Neural progenitor cell (in vitro differentiated cells): ENCODE measurements around the gene CYP2C18. TPM values are rescaled to one million over a fixed set of nuclear protein-coding genes. Genes with fewer than 3 reads are reported as not detected.
"Not testable (repeated sequence)": the region's sequence is repeated elsewhere in the genome, so short reads cannot be mapped to it uniquely, and the experiment has no call there.

Experiments used
- DNase-seq: peaks from one replicate; pipeline ENCODE4 v3.0.0-alpha.2; 2016; ENCODE audit warnings: low spot score
- H2AFZ ChIP-seq: fragments of 200-600 bp; sonication (generic); replicated peaks from 2 replicates; pipeline ENCODE4 v1.6.1; 2016; ENCODE audit warnings: antibody characterized with exemption
- H3F3A ChIP-seq: fragments of 200-600 bp; sonication (generic); 2 replicates; pipeline ENCODE4 v1.6.1; 2016; ENCODE audit warnings: antibody characterized with exemption, low read depth
- H3K27ac ChIP-seq: fragments of 200-600 bp; sonication (generic); 2 replicates; pipeline ENCODE4 v1.5.1; 2016; ENCODE audit warnings: mild to moderate bottlenecking
- H3K27me3 ChIP-seq: fragments of 200-600 bp; sonication (generic); 2 replicates; pipeline ENCODE4 v1.6.1; 2016; ENCODE audit warnings: mild to moderate bottlenecking, moderate library complexity
- H3K36me3 ChIP-seq: fragments of 200-600 bp; sonication (generic); 2 replicates; pipeline ENCODE4 v1.5.1; 2016
- H3K4me1 ChIP-seq: fragments of 200-600 bp; sonication (generic); 2 replicates; pipeline ENCODE4 v1.6.1; 2016; ENCODE audit warnings: mixed run types
- H3K4me2 ChIP-seq: fragments of 200-600 bp; sonication (generic); 2 replicates; pipeline ENCODE4 v1.6.1; 2016
- H3K4me3 ChIP-seq: fragments of 200-600 bp; sonication (generic); 2 replicates; pipeline ENCODE4 v1.5.1; 2016
- H3K79me2 ChIP-seq: fragments of 200-600 bp; sonication (generic); 2 replicates; pipeline ENCODE4 v1.6.1; 2016; ENCODE audit warnings: low read depth
- H3K9ac ChIP-seq: fragments of 200-600 bp; sonication (generic); 2 replicates; pipeline ENCODE4 v1.6.1; 2016
- H3K9me3 ChIP-seq: fragments of 200-600 bp; sonication (generic); 2 replicates; pipeline ENCODE4 v1.5.1; 2016; ENCODE audit warnings: low read depth
- H4K20me1 ChIP-seq: fragments of 200-600 bp; sonication (generic); 2 replicates; pipeline ENCODE4 v1.6.1; 2016; ENCODE audit warnings: low read depth
- H3K27ac Mint-ChIP-seq: 3 replicates; pipeline ENCODE4 v1.8.0; 2021; ENCODE audit warnings: mixed read lengths
- H3K27me3 Mint-ChIP-seq: 2 replicates; pipeline ENCODE4 v1.8.0; 2022; ENCODE audit warnings: low read depth, mild to moderate bottlenecking, inconsistent platforms, moderate library complexity, mixed read lengths; ENCODE audit not compliant: insufficient read depth
- H3K36me3 Mint-ChIP-seq: 3 replicates; pipeline ENCODE4 v1.8.0; 2021; ENCODE audit warnings: mixed read lengths
- H3K4me1 Mint-ChIP-seq: 3 replicates; pipeline ENCODE4 v1.8.0; 2021; ENCODE audit warnings: mixed read lengths
- H3K4me3 Mint-ChIP-seq: 3 replicates; pipeline ENCODE4 v1.8.0; 2021; ENCODE audit warnings: mild to moderate bottlenecking, moderate library complexity, mixed read lengths
- H3K9me3 Mint-ChIP-seq: 3 replicates; pipeline ENCODE4 v1.8.0; 2020; ENCODE audit warnings: mixed read lengths
- CTCF ChIP-seq: fragments of 200-600 bp; sonication (generic); IDR thresholded peaks from 2 replicates; pipeline ENCODE4 v1.5.1; 2017; ENCODE audit warnings: antibody characterized with exemption, mild to moderate bottlenecking
- EZH2 ChIP-seq: fragments of 200-600 bp; sonication (generic); IDR thresholded peaks from 2 replicates; pipeline ENCODE4 v1.6.1; 2017; ENCODE audit warnings: antibody characterized with exemption, mild to moderate bottlenecking, moderate library complexity
- EZH2phosphoT487 ChIP-seq: fragments of 200-600 bp; sonication (generic); IDR thresholded peaks from 2 replicates; pipeline ENCODE4 v1.6.1; 2017; ENCODE audit warnings: antibody characterized with exemption
- total RNA-seq: library from RNA; depleted of rRNA; stranded (reverse); fragments of >200 nt; gene quantifications from 2 replicates; pipeline ENCODE4 v1.2.3, GENCODE V29; 2015; ENCODE audit warnings: low replicate concordance

The CYP2C18 gene
- total RNA-seq, 1 donor from 2014 or later = not detected

- no peaks in the 10 kb centered on the region for H3K79me2 ChIP-seq
- H3K4me1 Mint-ChIP-seq = peaks cover 5% of the 10 kb centered on the region
- H3K4me3 Mint-ChIP-seq = no peak overlapping the region
- H3K9me3 Mint-ChIP-seq = no peaks in the 10 kb centered on the region
- H3K4me1 ChIP-seq = peaks cover 3% of the 10 kb centered on the region
- TF ChIP-seq CTCF (peak; percentile 37), EZH2 (no peak)
- H3K36me3 ChIP-seq = no peaks in the 10 kb centered on the region
- H3K4me2 ChIP-seq = no peak overlapping the region
- H3K4me3 ChIP-seq = no peak overlapping the region
- H3K27ac Mint-ChIP-seq = no peak overlapping the region
- H3F3A ChIP-seq = no peaks in the 10 kb centered on the region
- no peaks in the 10 kb centered on the region for H3K9me3 ChIP-seq
- no peak overlapping the region for H3K9ac ChIP-seq
- H2AFZ ChIP-seq = no peak overlapping the region
- no peak overlapping the region for H3K27ac ChIP-seq
- no peaks in the 10 kb centered on the region for H4K20me1 ChIP-seq
- no peaks in the 10 kb centered on the region for H3K27me3 Mint-ChIP-seq
- DNase-seq = peak; percentile 25
- H3K36me3 Mint-ChIP-seq = no peaks in the 10 kb centered on the region
- H3K27me3 ChIP-seq = no peaks in the 10 kb centered on the region
These were observed 5.8 kb upstream of the CYP2C18 start for GRCh38 chr10:94677691-94678090.

GRCh38 chr10:94678475-94678874, 5.1 kb upstream of the CYP2C18 start:
- H3K4me3 ChIP-seq = no peak overlapping the region
- no peaks in the 10 kb centered on the region for H3F3A ChIP-seq
- Mint-ChIP-seq H3K4me3 (no peak overlapping the region), H3K27ac (no peak overlapping the region), H3K4me1 (peaks cover 8% of the 10 kb centered on the region), H3K9me3 (no peaks in the 10 kb centered on the region), H3K36me3 (no peaks in the 10 kb centered on the region), H3K27me3 (no peaks in the 10 kb centered on the region)
- no peaks in the 10 kb centered on the region for H3K27me3 ChIP-seq
- no peaks in the 10 kb centered on the region for H3K79me2 ChIP-seq
- no peaks in the 10 kb centered on the region for H4K20me1 ChIP-seq
- peaks cover 8% of the 10 kb centered on the region for H3K4me1 ChIP-seq
- no peak for TF ChIP-seq CTCF
- no peak for TF ChIP-seq EZH2
- DNase-seq = no peak
- H3K27ac ChIP-seq = no peak overlapping the region
- no peak overlapping the region for H3K9ac ChIP-seq
- H3K9me3 ChIP-seq = no peaks in the 10 kb centered on the region
- H2AFZ ChIP-seq = no peak overlapping the region
- no peaks in the 10 kb centered on the region for H3K36me3 ChIP-seq
- no peak overlapping the region for H3K4me2 ChIP-seq

GRCh38 chr10:94680544-94680943, 3.0 kb upstream of the CYP2C18 start:
- H3K79me2 ChIP-seq = no peaks in the 10 kb centered on the region
- Mint-ChIP-seq H3K27ac (no peak overlapping the region), H3K36me3 (no peaks in the 10 kb centered on the region), H3K9me3 (peaks cover 2% of the 10 kb centered on the region), H3K4me1 (peaks cover 9% of the 10 kb centered on the region), H3K4me3 (no peak overlapping the region), H3K27me3 (peaks cover 2% of the 10 kb centered on the region)
- DNase-seq = no peak
- H3K4me2 ChIP-seq = no peak overlapping the region
- H3K9ac ChIP-seq = no peak overlapping the region
- no peak overlapping the region for H3K4me3 ChIP-seq
- H3K27me3 ChIP-seq = no peaks in the 10 kb centered on the region
- H4K20me1 ChIP-seq = no peaks in the 10 kb centered on the region
- no peaks in the 10 kb centered on the region for H3K36me3 ChIP-seq
- H3K27ac ChIP-seq = no peak overlapping the region
- H2AFZ ChIP-seq = no peak overlapping the region
- no peaks in the 10 kb centered on the region for H3F3A ChIP-seq
- H3K9me3 ChIP-seq = no peaks in the 10 kb centered on the region
- TF ChIP-seq EZH2 (no peak), CTCF (no peak), EZH2phosphoT487 (no peak)
- peaks cover 10% of the 10 kb centered on the region for H3K4me1 ChIP-seq

GRCh38 chr10:94682636-94683035, 893 bp upstream of the CYP2C18 start:
- not testable (repeated sequence) for H3K9me3 Mint-ChIP-seq, H3K27me3 ChIP-seq, DNase-seq, H3K4me2 ChIP-seq, H3K9ac ChIP-seq, H3K4me1 ChIP-seq, H2AFZ ChIP-seq, H3K9me3 ChIP-seq, H3K36me3 Mint-ChIP-seq, H3K27ac Mint-ChIP-seq, H3F3A ChIP-seq, H4K20me1 ChIP-seq, H3K79me2 ChIP-seq, H3K4me1 Mint-ChIP-seq, H3K4me3 ChIP-seq, H3K36me3 ChIP-seq, H3K27ac ChIP-seq, H3K27me3 Mint-ChIP-seq, H3K4me3 Mint-ChIP-seq
